GM10847 (cell line): ENCODE results near the gene MAP2.

ENCODE experiments used
- POLR2A ChIP-seq: IDR thresholded peaks from 2 replicates; pipeline ENCODE4 v1.6.1; 2011; ENCODE audit not compliant: insufficient read length; ENCODE audit errors: extremely low read depth

The MAP2 gene

GRCh38 chr2:209619782-209620181, 195.9 kb downstream of the MAP2 start:
- TF ChIP-seq POLR2A, result no peak

GRCh38 chr2:209624192-209624938, 200.5 kb downstream of the MAP2 start:
- TF ChIP-seq POLR2A, result no peak

- TF ChIP-seq POLR2A, result no peak
Measured at GRCh38 chr2:209629597-209629996, 205.8 kb downstream of the MAP2 start.

- TF ChIP-seq POLR2A, result no peak
Measured at GRCh38 chr2:209633911-209634310, 210.1 kb downstream of the MAP2 start.

- no peak for TF ChIP-seq POLR2A
Measured at GRCh38 chr2:209636076-209636475, 212.2 kb downstream of the MAP2 start.

- no peak for TF ChIP-seq POLR2A
Measured at GRCh38 chr2:209637293-209637692, 213.4 kb downstream of the MAP2 start.

GRCh38 chr2:209638346-209638745, 214.5 kb downstream of the MAP2 start:
- no peak for TF ChIP-seq POLR2A

- no peak for TF ChIP-seq POLR2A
Measured at GRCh38 chr2:209640358-209640757, 216.5 kb downstream of the MAP2 start.

- no peak for TF ChIP-seq POLR2A
Measured at GRCh38 chr2:209642146-209642820, 218.4 kb downstream of the MAP2 start.

- no peak for TF ChIP-seq POLR2A
Measured at GRCh38 chr2:209644842-209645241, 221.0 kb downstream of the MAP2 start.

- TF ChIP-seq POLR2A, result no peak
Measured at GRCh38 chr2:209648714-209649113, 224.9 kb downstream of the MAP2 start.

- TF ChIP-seq POLR2A, result no peak
Measured at GRCh38 chr2:209653134-209653533, 229.3 kb downstream of the MAP2 start.

- no peak for TF ChIP-seq POLR2A
Measured at GRCh38 chr2:209661286-209661894, 237.5 kb downstream of the MAP2 start.

- TF ChIP-seq POLR2A, result no peak
Measured at GRCh38 chr2:209662021-209662420, 238.2 kb downstream of the MAP2 start.

- no peak for TF ChIP-seq POLR2A
Measured at GRCh38 chr2:209663139-209663538, 239.3 kb downstream of the MAP2 start.

GRCh38 chr2:209663656-209664055, 239.8 kb downstream of the MAP2 start:
- TF ChIP-seq POLR2A, result no peak
